HPDE6-E6E7 (cell line): Measurements from ENCODE around the gene GMPR.
"Not testable (repeated sequence)": the region's sequence is repeated elsewhere in the genome, so short reads cannot be mapped to it uniquely, and the experiment has no call there.

Experiments
- DNase-seq: peaks from one replicate; pipeline ENCODE4 v3.0.0; 2011; ENCODE audit warnings: missing footprints; ENCODE audit errors: extremely low spot score

Gene GMPR

GRCh38 chr6:16248271-16248853 is 10.0 kb downstream of the GMPR start:
- no peak for DNase-seq

- DNase-seq = no peak
Observed at GRCh38 chr6:16249971-16250370, 11.6 kb downstream of the GMPR start.

GRCh38 chr6:16251706-16252105 is 13.3 kb downstream of the GMPR start:
- peak; percentile 34 for DNase-seq

- no peak for DNase-seq
Observed at GRCh38 chr6:16252686-16253299, 14.4 kb downstream of the GMPR start.

- DNase-seq = no peak
Observed at GRCh38 chr6:16253399-16254144, 15.2 kb downstream of the GMPR start.

GRCh38 chr6:16254535-16254934 is 16.1 kb downstream of the GMPR start:
- no peak for DNase-seq

- DNase-seq = no peak
Observed at GRCh38 chr6:16256781-16257180, 18.4 kb downstream of the GMPR start.

- DNase-seq = no peak
Observed at GRCh38 chr6:16257999-16258708, 19.8 kb downstream of the GMPR start.

GRCh38 chr6:16258709-16259075 is 20.3 kb downstream of the GMPR start:
- DNase-seq = no peak

- not testable (repeated sequence) for DNase-seq
Observed at GRCh38 chr6:16259604-16260003, 21.2 kb downstream of the GMPR start.

GRCh38 chr6:16260602-16261001 is 22.2 kb downstream of the GMPR start:
- not testable (repeated sequence) for DNase-seq

- not testable (repeated sequence) for DNase-seq
Observed at GRCh38 chr6:16262773-16263172, 24.4 kb downstream of the GMPR start.

GRCh38 chr6:16263464-16264099 is 25.2 kb downstream of the GMPR start:
- not testable (repeated sequence) for DNase-seq

- DNase-seq = no peak
Observed at GRCh38 chr6:16264785-16265184, 26.4 kb downstream of the GMPR start.

GRCh38 chr6:16265351-16266341 is 27.3 kb downstream of the GMPR start:
- no peak for DNase-seq

GRCh38 chr6:16267428-16268263 is 29.3 kb downstream of the GMPR start:
- DNase-seq = no peak

- DNase-seq = not testable (repeated sequence)
Observed at GRCh38 chr6:16269442-16270070, 31.2 kb downstream of the GMPR start.

- no peak for DNase-seq
Observed at GRCh38 chr6:16270178-16270794, 31.9 kb downstream of the GMPR start.

- no peak for DNase-seq
Observed at GRCh38 chr6:16271428-16271827, 33.0 kb downstream of the GMPR start.
